GM21515 (cell line): Measurements from ENCODE around the gene CORT.
"Not testable (repeated sequence)": the region's sequence is repeated elsewhere in the genome, so short reads cannot be mapped to it uniquely, and the experiment has no call there.

Experiments
- ATAC-seq: cut with Tn5 transposase; IDR thresholded peaks from one replicate; pipeline ENCODE4 v1.9.1; 2021; ENCODE audit not compliant: unreplicated experiment

CORT gene

DNA sequence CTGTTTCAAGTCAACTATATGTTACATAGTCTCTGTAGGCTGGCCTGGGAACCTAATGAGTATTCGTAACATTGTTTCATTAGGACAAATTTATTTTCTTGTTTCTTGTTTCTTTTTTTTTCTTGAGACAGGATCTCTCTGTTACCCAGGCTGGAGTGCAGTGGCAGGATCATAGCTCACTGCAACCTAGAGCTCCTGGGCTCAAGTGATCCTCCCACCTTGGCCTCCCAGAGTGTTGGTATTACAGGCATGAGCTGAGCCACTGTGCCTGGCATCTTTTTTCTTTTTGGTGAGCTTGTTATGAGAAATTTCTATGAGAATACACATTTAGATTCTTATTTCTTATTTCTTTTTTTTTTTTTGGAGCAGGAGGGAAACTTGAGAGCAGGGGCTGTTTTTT, 12.8 kb upstream of the CORT start:
- ATAC-seq, result no peak

DNA sequence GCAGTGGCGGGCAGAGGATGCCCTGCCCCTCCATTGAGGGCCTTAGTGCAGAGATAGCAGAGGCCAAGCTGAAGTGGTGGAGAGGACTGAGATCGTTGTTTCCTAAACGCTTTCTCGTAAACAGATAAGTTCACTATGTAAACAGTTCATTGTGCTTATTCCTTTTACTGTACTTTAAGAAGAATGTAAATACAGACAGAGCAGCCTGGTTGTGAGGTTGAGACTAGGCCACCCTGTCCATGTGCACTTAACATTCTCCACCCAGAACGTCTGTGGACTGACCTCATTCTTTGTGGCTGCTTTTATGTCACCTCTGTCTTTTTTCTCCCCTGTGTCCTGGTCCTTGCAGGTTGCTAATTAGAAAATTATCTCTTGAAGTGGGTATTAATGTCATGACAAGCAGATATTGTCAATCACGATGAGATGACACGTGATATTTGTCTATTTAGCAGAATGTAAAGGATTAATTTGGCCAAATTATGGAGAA, 11.1 kb upstream of the CORT start:
- ATAC-seq, result no peak

DNA sequence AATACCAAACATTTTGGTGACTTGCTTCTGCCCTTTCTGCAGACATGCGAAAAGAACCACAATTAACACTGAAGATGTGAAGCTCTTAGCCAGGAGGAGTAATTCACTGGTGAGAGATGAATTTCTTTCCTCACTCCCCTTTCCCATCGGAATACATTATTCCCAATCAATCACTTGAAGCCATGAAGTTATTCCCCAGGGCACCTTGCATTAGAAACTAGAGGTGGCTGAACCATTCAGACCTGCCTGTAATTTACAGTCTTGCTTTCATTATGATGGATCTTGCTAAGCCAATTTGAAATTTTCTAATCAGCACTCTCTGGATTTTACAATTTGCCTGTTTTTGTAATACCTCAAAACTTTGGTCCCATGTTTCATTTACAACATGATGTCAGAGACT, 9.5 kb upstream of the CORT start:
- ATAC-seq, result no peak

DNA sequence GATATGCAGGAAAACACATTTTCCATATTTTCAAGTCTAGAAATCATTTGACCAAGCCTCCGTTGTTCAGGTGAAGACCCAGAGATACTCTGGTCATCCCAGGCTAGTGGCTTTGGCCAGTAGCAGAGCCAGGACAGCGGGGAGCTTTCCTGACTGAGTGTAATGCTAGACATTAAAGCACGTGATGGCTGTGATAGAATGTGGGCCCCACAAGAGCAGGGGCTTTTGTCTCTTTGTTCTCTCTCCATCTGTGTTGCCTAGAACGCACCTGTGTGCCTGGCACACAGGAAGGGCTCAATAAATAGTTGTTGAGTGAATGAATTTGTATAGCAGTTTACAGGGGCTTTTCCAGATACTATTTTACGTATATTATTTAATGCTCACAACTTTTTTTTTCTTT, 9.0 kb upstream of the CORT start:
- ATAC-seq, result no peak

DNA sequence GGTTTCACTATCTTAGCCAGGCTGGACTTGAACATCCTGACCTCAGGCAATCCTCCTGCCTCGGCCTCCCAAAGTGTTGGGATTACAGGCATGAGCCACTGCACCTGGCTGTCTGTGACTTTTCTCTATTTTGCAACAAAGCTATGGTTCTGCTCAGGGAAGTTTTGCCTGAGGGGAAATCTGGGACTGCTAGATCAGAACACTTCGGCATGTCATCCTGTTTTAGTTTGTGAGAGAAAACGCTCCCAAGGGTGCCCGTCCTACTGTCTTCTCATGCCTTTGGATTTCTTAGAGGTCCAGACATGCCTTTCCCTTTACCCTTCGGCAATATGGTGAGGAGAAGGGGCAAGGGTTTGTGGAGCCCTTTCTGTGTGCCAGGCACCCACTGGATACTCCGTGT, 5.6 kb upstream of the CORT start:
- ATAC-seq, result no peak

DNA sequence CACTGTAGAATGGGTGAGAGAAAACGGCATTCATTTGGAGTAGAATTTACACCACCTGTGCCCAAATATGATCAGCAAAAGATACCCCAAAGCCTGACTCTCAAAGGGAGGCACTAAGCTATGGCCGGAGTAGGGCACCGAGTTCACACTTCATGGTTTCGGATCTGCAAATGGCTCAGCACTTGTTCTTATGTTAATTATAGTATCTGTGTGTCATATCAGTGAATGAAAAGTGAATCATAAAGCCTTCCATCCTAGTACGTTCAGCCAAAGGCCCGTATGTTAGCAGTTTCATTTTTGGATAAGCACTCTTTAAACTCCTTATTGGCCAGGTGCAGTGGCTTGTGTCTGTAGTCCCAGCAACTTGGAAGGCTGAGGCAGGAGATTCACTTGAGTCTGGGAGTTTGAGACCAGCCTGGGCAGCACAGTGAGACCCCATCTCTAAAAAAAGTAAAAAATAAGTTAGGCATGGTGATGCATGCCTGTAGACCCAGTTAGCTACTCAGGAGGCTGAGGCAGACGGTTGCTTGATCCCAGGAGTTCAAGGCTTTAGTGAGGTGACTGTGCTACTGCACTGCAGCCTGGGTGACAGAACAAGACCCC, 4.9 kb upstream of the CORT start:
- ATAC-seq, result no peak

DNA sequence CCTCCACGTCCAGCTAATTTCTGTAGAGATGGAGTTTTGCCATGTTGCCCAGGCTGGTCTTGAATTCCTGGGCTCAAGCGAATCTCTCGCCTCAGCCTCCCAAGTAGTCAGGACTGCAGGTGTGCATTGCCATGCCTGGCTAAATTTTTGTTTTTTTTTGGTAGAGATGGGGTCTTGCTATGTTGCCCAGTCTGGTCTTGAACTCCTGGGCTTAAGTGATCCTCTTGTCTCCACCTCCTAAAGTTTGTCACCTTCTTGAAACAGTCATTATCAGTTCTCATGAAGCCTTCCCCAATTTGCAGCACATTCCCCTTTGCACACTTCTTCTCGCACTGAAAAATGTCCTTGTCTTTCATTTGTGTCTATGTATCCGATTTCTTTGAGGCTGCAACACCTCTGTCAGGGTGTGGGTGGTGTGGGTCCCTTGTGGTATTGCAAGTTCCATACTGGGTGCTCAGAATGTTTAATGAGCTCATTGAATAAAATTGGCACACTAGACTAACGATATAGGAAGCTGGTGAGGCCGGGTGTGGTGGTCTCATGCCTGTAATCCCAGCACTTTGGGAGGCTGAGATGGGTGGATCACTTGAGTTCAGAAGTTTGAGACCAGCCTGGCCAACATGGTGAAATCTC, 2.9 kb upstream of the CORT start:
- no peak for ATAC-seq

DNA sequence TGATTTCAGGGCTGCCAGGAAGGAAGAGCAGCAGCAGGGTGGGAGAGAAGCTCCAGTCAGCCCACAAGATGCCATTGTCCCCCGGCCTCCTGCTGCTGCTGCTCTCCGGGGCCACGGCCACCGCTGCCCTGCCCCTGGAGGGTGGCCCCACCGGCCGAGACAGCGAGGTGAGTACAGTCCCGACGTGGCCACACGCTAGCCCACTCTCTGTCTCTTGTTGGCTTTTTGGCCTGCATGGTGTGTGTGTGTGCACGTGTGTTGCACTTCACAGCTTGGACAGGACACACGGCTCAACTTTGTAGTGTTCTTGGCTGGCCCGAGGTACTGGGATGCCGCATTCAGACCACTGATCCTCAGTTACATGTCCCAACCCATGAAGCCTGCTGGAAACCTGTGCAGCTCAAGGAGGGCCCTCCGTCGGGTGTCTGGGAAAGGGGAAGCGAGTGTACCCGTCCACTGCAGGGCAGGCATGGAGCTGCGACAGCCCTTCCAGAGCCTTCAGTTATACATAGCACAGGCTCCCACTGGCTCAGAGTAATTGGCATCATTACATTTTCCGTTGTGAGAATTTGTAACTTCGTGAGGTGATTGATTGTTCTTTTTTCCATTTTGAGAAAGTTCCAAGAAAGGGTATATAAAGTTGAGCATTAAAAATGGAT, 454 bp downstream of the CORT start:
- no peak for ATAC-seq

DNA sequence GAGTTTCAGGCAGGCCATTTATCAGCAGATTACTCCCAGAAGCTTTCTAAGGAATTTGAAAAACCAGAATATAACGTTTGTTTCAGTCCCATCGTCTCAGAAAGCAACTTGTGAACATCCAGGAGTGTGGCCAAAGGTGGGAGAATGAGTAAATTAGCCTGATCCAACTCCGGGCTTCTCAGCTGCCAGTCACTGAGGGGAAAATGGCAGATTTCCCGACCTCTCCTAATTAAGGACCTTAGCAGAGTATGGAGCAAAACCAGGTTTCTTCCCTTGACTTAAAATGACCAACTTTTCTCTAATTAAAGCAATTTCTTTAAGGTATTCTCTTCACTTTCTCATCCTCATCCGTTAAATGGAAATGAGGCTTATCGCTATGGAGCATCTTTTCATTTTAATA, 1.0 kb downstream of the CORT start:
- no peak for ATAC-seq

DNA sequence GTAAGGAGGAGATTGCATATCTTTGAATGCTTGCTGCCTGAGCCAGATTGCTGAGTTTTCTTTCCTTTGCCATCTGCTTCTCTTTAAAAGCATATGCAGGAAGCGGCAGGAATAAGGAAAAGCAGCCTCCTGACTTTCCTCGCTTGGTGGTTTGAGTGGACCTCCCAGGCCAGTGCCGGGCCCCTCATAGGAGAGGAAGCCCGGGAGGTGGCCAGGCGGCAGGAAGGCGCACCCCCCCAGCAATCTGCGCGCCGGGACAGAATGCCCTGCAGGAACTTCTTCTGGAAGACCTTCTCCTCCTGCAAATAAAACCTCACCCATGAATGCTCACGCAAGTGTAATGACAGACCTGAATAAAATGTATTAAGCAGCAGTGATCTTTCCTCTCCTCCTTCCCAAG, 1.5 kb downstream of the CORT start:
- ATAC-seq, result no peak

DNA sequence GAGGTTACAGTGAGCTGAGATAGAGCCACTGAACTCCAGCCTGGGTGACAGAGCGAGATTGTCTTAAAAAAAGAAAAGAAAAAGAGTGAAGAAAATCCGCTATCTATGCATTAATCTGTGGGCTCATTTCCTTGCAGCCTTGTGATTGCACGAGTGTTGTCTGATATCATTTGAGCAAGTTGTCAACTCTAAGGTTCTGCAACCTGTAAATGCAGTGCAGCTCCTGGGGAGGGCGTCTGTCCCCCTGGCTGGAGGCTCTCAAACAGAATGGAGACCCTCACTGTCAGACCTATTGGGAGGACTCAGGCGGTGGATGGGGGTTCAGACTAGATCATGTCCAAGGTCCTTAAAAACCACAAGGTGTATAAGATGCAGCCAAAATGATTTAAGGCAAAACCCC, 6.2 kb downstream of the CORT start:
- no peak for ATAC-seq

DNA sequence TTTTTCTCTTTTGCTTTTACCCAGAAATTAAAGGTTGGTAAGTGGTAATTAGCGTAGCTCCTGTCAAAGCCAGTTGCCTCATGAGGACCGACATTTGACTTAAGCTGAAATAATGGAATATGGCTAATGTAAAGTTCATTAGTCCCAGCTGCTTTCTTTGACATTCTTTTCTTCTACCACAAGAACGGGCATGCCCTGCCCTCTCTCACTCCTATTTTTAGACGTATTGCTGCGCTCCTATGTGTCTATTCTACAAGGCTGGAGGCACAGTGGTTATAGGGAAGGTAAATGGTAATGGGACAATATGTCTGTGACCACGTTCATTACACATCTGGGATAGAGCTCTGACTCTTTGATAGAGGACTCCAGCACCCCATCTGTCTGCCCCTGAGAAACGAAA, 6.8 kb downstream of the CORT start:
- no peak for ATAC-seq

DNA sequence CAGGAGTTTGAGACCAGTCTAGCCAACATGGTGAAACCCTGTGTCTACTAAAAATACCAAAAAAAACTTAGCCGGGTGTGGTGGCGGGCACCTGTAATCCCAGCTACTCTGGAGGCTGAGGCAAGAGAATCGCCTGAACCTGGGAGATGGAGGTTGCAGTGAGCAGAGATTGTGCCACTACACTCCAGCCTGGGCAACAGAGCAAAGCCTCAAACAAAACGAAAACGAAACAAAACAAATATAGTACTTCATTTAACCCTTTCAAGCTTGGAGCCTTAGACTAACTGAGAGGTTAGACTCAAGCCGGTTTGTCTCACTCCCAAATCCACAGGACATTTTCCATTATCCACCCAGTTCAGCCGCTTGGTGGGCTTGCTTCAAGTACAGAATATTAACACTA, 7.6 kb downstream of the CORT start:
- not testable (repeated sequence) for ATAC-seq

DNA sequence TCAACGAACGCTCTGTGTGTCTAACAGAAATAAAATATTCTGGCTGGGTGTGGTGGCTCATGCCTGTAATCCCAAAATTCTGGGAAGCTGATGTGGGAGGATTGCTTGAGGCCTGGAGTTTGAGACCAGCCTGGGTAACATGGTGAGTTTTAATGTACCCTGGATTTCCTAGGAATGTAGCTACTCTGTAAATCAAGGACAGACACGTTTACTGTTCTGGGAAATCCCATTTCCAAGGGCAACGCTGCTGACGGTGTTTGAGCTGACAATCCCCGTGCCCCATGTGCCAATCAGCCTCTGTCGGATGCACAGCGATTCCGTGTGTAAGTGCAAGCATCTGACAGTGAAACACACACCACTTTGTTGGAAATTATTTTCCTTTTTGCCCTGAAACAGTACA, 8.0 kb downstream of the CORT start:
- ATAC-seq, result no peak

DNA sequence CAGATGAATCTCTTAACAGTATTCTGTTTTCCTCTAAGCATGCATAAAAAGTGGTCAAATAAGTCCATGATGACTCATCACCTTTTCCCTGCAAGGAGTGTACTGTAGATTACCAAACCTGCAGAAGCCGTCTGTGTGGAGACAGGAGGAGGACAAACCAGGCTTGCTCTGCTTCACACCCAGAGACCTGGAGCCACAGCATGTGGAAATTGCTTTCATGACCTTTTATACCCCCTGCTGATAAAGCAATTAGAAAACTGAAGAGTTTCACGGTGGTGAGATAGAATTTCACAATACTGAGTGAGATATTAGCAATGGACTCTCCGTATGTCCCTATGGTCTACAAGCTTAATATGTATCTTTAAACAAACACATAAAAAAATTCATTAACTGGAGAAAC, 9.4 kb downstream of the CORT start:
- no peak for ATAC-seq

DNA sequence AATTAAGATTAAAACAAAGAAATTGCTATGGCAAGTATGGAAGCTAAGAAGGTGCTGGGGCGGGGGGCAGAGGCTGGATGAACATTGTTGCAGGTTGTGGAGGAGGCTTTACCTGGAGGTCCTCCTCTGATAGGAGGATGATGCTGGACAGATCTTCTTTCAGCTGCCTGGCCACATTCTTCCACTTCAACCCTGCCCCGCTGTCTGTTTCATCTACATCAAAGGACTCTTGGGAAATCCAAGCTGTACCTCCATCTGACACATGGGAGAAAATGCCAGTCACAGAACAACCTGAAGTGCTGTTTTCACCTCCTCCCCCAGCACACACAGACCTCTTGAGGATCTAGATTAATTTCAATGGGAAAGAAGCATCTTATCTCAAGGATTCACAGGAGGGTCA, 17.2 kb downstream of the CORT start:
- no peak for ATAC-seq

DNA sequence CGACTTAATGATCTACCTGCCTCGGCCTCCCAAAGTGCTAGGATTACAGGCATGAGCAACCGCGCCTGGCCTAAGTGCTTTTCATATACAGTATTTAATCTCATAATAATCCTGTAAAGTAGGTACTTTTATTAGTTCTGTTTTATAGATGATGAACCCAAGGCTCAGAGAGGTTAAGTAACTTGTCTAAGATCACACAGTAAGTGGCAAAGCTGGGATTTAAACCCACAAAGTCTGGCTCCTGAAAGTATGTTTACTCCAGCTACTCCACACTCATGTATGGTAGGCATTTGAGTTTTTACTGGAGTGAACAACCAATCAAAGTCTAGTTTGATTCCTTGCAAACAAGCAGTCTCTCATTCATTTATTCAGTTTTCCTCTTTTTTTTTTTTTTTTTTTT, 20.2 kb downstream of the CORT start:
- ATAC-seq, result no peak

DNA sequence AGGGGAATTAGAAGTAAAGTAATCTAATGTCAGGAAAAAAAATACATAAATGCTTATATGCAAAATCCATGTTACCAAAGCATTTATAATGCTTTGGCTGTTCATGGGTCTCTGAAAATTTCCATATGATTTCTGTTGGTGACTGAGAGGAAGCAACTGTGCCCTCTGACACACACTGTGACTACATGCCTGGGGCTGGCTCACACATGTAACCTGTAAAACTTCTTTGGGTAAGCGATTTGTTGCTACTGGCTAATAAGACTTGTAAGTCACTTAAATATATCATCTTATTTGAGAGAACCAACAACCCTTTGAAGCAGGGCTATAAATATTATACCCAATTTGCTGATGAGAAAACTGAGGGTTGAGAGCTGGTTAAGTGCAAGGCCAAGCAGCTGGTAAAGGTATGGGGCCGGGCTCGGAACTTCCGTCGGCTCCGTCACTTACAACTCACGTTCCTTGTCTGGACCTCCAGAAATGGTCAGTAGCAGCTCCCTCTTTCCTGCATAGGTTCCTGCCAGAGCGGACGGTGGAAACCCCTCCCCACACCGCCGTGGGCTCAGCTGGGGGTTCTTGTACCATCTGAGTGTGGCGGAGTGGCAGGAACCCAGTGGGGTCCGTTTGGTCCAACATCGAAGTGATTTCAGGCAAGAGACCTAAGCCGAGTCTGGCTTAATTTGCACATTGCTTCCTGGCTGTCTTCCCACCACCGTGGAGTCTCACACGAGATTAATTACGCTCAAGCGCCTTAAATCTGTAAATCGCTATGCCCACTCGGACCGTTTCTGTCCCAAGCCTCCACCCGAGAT, 21.8 kb downstream of the CORT start:
- ATAC-seq, result no peak

DNA sequence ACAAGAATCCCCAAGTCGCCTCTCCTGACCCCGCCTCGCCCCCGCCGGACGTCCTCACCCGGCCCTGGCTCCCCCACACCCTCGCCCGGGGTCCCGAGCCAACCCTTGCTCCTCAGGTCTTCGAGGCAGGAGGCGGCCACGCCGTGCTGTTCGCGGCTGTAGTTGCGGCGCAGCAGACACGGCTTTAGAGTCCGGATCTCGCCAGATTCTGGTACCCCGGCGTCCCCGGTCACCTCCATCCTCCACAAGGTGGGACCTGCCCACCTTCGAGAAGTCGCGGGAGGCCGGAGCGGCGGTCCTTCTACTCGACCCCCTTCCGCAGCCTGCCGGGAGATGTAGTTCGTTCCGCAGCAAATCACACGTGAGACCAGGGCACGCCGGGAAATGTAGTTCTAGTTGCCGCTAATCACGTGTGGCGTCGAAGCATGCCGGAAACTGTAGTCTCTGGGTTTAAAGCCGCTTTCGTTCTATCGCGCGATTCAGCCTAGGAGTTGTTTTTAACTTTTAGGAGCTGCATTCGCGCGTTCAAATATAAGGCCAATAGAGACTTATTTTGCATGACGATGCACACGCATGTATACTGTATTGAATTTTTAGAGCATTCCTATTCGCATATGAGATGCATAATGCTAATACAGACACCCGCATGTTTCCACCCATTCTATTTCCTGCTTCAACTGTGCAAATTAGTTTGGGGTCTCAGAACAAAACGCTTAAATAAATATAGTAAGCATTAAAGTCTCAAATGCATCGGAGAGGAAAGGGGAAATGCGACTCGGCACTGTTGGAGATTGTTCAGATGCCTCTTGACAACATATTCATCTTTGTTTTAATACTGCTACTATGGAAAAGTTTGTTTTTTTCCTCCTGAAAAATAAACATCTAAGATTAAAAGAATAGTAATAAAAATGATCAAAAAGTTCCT, 22.7 kb downstream of the CORT start, which contains the start of gene DFFA:
Gene DFFA (minus strand): TSS at position 310 of the 925 bp plus-strand sequence. CDS start 71 bp downstream, at position 239.
- ATAC-seq, result peak; percentile 74

DNA sequence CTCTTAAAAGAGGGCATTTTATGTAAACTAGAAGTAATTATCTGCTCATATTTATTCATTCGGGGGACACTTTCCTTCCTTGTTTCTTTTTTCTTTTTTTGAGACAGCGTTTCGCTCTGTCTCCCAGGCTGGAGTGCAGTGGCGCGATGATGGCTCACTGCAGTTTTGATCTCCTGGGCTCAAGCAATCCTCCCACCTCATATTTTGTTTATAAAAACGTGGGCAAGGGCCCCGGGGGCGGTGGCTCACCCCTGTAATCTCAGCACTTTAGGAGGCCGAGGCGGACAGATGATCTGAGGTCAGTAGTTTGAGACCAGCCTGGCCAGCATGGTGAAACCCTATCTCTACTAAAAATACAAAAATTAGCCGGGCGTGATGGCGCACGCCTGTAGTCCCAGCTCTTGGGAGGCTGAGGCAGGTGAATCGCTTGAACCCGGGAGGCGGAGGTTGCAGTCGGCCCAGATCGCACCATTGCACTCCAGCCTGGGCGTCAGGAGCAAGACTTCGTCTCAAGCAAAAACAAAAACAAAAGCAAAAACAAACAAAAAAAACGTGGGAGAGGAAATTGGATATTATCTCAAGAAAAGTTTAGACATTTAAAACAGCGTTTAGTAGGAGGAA, 23.4 kb downstream of the CORT start:
- no peak for ATAC-seq
